ENCODE results near the gene RABGGTA. TPM values are rescaled to one million over a fixed set of nuclear protein-coding genes. Genes with fewer than 3 reads are reported as not detected.
A peak's percentile ranks its signal among the peaks of the same experiment; 100 is the strongest.

Gene RABGGTA
- total and polyA plus RNA-seq, 2 experiments from 2014 or later = 17.6 to 20.7 TPM

DNA sequence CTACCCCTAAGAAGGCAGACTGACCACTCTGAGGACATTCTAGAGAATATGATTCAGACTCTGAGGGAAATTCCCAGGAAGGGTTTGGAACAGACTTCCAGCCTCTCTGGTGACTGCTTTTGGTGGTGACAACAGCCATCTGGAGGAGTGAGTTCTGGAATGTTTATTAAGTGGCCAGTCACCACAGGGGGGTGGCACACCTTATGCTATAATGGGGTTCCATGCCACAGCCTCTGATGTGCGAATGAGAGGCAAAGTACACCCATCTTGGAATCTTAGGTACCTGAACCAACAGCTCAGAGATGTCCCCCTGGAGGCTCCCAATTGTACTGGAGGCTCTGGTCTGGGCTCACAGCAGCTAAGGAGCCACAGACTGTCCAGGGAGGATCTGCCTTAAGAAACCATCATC is 19.5 kb downstream of the RABGGTA start:
- no peak for TF ChIP-seq POLR2AphosphoS5 (IDR thresholded peaks at IDR 0.05; ENCODE audit: low read depth)
- no peak for TF ChIP-seq ZNF462 (CRISPR knock-in tag; IDR thresholded peaks at IDR 0.05)
- TF ChIP-seq EZH2 (IDR thresholded peaks at IDR 0.05; ENCODE audit: low read depth, unreplicated experiment) = no peak
- no peak for TF ChIP-seq ZNF114 (CRISPR knock-in tag; IDR thresholded peaks at IDR 0.05)
- TF ChIP-seq EZH2phosphoT487 (IDR thresholded peaks at IDR 0.05; ENCODE audit: unreplicated experiment) = no peak
- TF ChIP-seq, protein P1, sequence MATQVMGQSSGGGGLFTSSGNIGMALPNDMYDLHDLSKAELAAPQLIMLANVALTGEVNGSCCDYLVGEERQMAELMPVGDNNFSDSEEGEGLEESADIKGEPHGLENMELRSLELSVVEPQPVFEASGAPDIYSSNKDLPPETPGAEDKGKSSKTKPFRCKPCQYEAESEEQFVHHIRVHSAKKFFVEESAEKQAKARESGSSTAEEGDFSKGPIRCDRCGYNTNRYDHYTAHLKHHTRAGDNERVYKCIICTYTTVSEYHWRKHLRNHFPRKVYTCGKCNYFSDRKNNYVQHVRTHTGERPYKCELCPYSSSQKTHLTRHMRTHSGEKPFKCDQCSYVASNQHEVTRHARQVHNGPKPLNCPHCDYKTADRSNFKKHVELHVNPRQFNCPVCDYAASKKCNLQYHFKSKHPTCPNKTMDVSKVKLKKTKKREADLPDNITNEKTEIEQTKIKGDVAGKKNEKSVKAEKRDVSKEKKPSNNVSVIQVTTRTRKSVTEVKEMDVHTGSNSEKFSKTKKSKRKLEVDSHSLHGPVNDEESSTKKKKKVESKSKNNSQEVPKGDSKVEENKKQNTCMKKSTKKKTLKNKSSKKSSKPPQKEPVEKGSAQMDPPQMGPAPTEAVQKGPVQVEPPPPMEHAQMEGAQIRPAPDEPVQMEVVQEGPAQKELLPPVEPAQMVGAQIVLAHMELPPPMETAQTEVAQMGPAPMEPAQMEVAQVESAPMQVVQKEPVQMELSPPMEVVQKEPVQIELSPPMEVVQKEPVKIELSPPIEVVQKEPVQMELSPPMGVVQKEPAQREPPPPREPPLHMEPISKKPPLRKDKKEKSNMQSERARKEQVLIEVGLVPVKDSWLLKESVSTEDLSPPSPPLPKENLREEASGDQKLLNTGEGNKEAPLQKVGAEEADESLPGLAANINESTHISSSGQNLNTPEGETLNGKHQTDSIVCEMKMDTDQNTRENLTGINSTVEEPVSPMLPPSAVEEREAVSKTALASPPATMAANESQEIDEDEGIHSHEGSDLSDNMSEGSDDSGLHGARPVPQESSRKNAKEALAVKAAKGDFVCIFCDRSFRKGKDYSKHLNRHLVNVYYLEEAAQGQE (IDR thresholded peaks at IDR 0.05; ENCODE audit: unreplicated experiment) = no peak
- TF ChIP-seq NANOG (IDR thresholded peaks at IDR 0.05; ENCODE audit: borderline replicate concordance) = no peak
- TF ChIP-seq ZNF331 (CRISPR knock-in tag; IDR thresholded peaks at IDR 0.05; ENCODE audit: low read depth) = no peak
- TF ChIP-seq JUNB (IDR thresholded peaks at IDR 0.05; ENCODE audit: unreplicated experiment) = no peak
- no peak for TF ChIP-seq STAT1 (IDR thresholded peaks at IDR 0.05; ENCODE audit: unreplicated experiment)
- TF ChIP-seq CREB1 (CRISPR knock-in tag; IDR thresholded peaks at IDR 0.05; ENCODE audit: low read depth) = no peak
- no peak for TF ChIP-seq CTCF (conservative IDR thresholded peaks at IDR 0.05; ENCODE audit: low read depth in 2 of 2)
- TF ChIP-seq, protein P2, sequence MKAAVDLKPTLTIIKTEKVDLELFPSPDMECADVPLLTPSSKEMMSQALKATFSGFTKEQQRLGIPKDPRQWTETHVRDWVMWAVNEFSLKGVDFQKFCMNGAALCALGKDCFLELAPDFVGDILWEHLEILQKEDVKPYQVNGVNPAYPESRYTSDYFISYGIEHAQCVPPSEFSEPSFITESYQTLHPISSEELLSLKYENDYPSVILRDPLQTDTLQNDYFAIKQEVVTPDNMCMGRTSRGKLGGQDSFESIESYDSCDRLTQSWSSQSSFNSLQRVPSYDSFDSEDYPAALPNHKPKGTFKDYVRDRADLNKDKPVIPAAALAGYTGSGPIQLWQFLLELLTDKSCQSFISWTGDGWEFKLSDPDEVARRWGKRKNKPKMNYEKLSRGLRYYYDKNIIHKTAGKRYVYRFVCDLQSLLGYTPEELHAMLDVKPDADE (IDR thresholded peaks at IDR 0.05) = no peak
- no peaks in the 10 kb centered on the region for H3K4me1 ChIP-seq (ENCODE audit: insufficient read depth)
- H3K4me3 Mint-ChIP-seq = no peak overlapping the region
- no peaks in the 10 kb centered on the region for H4K20me1 ChIP-seq (replicated peaks; ENCODE audit: insufficient read depth)
- H3K79me2 ChIP-seq (replicated peaks; ENCODE audit: insufficient read depth) = no peaks in the 10 kb centered on the region
- H3K27me3 ChIP-seq (ENCODE audit: insufficient read depth) = no peaks in the 10 kb centered on the region
- DNase-seq (ENCODE audit: low spot score) (peak; percentile 36), ATAC-seq (peak; percentile 63)
- H3K9me2 ChIP-seq (ENCODE audit: insufficient read depth) = no peaks in the 10 kb centered on the region
- H3K9me3 Mint-ChIP-seq = no peaks in the 10 kb centered on the region
- H3K27ac ChIP-seq (ENCODE audit: low read depth) = no peak overlapping the region
- H3K4me3 ChIP-seq = no peak overlapping the region
- no peaks in the 10 kb centered on the region for H3K36me3 ChIP-seq (ENCODE audit: insufficient read depth)
- H3K27ac Mint-ChIP-seq = no peak overlapping the region
- H2AFZ ChIP-seq = no peak overlapping the region
- H3K4me2 ChIP-seq = no peak overlapping the region
- H3K27me3 Mint-ChIP-seq (ENCODE audit: insufficient read depth, low read depth, poor library complexity) = peaks cover 8% of the 10 kb centered on the region
- H3F3A ChIP-seq (replicated peaks; ENCODE audit: low read depth) = no peaks in the 10 kb centered on the region
- H3K4me1 Mint-ChIP-seq = no peaks in the 10 kb centered on the region
- no peaks in the 10 kb centered on the region for H3K36me3 Mint-ChIP-seq (ENCODE audit: low read depth)

Data from GM23338 (cell line).